GM18951 (cell line): ENCODE measurements around the gene AJUBA.

Source experiments
- POLR2A ChIP-seq: IDR thresholded peaks from 4 replicates; pipeline ENCODE4 v1.6.1; 2011; ENCODE audit warnings: mild to moderate bottlenecking; ENCODE audit not compliant: insufficient read length, insufficient read depth; ENCODE audit errors: extremely low read depth
- in situ Hi-C: fragments of 300-500 bp; cut with MboI; formaldehyde crosslinking; loops from one replicate; pipeline ENCODE4 v1.12.0; 2022; ENCODE audit warnings: low sequenced_read_pairs, mixed read lengths, inconsistent platforms; ENCODE audit not compliant: unreplicated experiment

Gene AJUBA

GRCh38 chr14:22982477-22983245 is at the start of gene AJUBA:
AJUBA (minus strand) TSS chr14:22982551; CDS start chr14:22982266, 285 bp downstream.
- in situ Hi-C loops = no loop called here
- TF ChIP-seq POLR2A = peak; percentile 16

DNA sequence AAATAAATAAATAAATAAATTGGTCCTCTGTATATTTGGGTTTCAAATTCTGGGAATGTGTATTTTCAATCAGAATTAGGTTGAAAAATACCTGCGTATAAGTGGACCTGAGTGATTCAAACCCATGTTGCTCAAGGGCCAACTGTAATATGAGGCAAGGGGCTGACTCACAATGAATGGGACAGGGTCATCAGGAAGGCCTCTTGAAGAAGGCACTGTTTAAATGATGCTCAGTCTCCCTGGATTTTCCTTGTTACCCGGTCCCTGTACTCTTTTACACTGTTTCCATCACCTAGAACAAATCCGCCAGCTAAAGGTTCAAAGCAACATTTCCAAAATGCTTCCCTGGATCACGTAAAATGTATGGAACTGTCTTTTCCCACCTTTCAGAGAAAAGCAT is 48.6 kb upstream of the AJUBA start:
- TF ChIP-seq POLR2A = no peak
- in situ Hi-C loops = no loop called here

DNA sequence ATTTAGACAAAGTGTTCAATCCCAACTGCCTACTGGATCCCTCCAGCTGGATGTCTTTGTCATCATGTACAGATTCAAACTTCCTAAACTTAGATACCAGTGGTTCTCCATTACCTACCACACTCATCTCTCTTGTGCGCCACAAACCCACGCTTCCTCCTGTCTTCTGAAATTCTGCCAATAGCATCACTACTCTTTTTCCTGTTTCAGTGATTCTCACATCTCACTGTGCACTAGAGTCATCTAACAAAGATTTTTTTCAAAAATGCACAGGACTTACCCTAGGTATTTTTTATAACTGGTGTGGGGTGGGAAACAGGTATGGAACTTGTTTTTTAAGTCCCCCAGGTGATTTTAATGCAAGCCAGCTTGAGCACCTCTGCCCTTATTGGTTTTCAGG is 46.4 kb upstream of the AJUBA start:
- no peak for TF ChIP-seq POLR2A
- in situ Hi-C loops = no loop called here

DNA sequence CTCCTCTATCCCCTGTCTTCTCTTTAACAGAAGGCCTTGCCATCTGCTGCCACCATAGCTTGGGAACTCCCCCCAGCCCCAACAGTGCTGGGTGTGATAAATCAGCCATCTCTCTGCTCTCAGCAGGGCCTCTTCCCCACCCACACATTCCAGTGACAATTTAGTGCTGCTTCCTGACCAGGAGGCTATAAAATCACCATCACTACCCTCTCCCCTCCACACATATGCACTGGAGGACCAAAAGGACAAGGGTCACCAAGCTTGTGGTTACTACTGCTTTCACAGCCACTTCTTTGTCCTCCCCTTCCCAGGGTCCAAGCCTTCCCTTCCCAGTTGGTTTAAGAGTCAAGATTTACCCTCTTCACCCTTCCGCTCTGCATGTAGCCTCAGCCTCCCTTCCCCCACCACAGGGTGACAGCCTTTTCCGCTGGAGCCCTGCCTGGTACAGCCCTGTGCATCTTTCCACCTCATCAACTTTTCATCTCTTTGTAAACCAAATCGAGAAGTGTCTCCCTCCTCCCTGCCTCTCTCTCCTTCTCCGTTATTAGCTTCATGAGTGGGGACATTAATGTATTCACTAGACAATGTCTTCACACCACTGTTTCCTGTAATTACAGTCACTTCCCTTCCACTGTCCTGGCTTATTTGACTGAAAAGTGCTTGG is 42.9 kb upstream of the AJUBA start:
- in situ Hi-C loops = no loop called here
- no peak for TF ChIP-seq POLR2A

GRCh38 chr14:23024612-23025075 is 42.3 kb upstream of the AJUBA start:
- TF ChIP-seq POLR2A = no peak
- in situ Hi-C loops = no loop called here

GRCh38 chr14:23023795-23024152 is 41.4 kb upstream of the AJUBA start:
- in situ Hi-C loops = no loop called here
- TF ChIP-seq POLR2A = no peak

- no peak for TF ChIP-seq POLR2A
- in situ Hi-C loops = no loop called here
These were observed 40.9 kb upstream of the AJUBA start for GRCh38 chr14:23023022-23023794.

GRCh38 chr14:23021889-23022442 is 39.6 kb upstream of the AJUBA start:
- TF ChIP-seq POLR2A = no peak
- in situ Hi-C loops = no loop called here

DNA sequence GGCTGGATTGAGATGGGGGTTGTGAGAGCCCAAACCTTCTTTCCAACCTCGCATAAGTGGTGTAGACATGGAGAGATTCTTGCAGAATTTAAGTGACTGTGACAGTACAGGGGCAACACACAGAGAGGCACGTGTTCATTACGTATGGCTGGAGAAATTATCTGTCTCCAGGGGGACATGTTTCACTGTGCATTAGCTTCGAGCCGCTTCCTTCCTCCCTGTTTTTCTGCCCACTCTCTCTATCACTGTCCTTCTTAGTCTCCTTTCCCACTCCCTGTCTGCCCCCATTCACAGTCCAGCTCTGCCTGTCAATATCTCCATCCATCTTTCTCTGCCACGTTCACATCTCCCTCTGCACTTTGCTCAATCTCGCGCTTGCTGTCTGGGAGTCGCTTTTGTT is 39.1 kb upstream of the AJUBA start:
- in situ Hi-C loops = no loop called here
- TF ChIP-seq POLR2A = no peak

DNA sequence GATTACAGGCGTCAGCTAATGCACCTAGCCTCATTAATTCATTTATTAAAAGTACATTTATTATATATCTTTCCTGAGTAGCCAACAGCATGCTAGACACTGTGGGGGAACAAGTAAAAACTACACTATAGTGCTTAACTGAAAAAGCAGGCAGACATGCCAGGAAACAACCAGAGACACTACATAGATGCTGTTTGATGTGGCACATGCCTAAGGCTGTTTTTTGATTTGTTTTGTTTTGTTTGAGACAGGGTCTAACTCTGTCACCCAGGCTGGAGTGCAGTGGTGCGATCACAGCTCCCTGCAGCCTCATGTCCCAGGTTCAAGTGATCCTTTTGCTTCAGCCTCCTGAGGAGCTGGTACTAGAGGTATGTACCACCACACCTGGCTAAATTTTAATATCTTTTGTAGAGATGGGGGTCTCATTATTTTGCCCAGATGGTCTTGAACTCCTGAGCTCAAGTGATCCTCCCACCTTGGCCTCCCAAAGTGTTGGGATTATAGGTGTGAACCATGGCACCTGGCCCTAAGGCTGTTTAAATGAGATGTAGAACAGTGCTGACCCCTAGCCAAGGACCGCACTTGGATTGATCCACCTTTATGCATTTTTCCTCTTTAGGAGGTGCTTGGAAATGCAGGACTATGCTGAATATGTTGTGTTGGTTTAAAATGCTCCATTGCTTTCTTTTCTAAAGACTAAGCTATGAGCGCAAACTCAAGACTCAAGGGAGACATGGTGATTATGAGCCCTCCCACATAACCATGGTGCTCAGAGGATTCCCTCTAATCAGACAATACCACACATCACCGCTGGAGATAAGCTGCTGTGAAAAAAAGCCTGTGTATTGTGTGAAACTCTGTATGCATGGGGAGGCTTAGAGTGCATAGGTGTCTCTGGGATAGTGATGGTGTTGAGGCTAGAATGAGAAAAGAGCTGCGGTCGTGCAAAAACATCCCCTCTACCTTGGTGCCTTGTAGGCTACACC is 38.1 kb upstream of the AJUBA start:
- in situ Hi-C loops = no loop called here
- no peak for TF ChIP-seq POLR2A

GRCh38 chr14:23018107-23018506 is 35.8 kb upstream of the AJUBA start:
- in situ Hi-C loops = no loop called here

GRCh38 chr14:23017091-23017490 is 34.7 kb upstream of the AJUBA start:
- no peak for TF ChIP-seq POLR2A
- in situ Hi-C loops = no loop called here

More at GRCh38 chr14:23018107-23018506, 35.8 kb upstream of the AJUBA start:
- no peak for TF ChIP-seq POLR2A
